Prostate gland (tissue), 2 donors: ENCODE data around the gene CCDC107.

Experiments used
- CTCF ChIP-seq, 4 experiments: fragments of 200-600 bp in 2 of 4; fragments of 450-650 bp in 2 of 4; sonication (generic) in 2 of 4; IDR thresholded peaks; 1 replicate in 3 of 4; 2 replicates in 1 of 4; pipeline ENCODE4 v1.5.1; 2016 to 2019; ENCODE audit warnings: antibody characterized with exemption in 4 of 4, mild to moderate bottlenecking in 2 of 4, moderate library complexity in 2 of 4
- POLR2A ChIP-seq: fragments of 450-650 bp; IDR thresholded peaks from one replicate; pipeline ENCODE4 v1.6.1; 2016; ENCODE audit warnings: antibody characterized with exemption, mild to moderate bottlenecking
- POLR2AphosphoS5 ChIP-seq: sonication (generic); formaldehyde crosslinking; IDR thresholded peaks from one replicate; pipeline ENCODE4 v1.6.1; 2017; ENCODE audit warnings: antibody characterized with exemption

- TF ChIP-seq CTCF (IDR thresholded peaks at IDR 0.05) = no peak
- no peak for TF ChIP-seq POLR2AphosphoS5
- no peak for TF ChIP-seq POLR2A
Observed at GRCh38 chr9:35691757-35692301, 33.7 kb downstream of the CCDC107 start.
